Erythroblast (primary cell): ENCODE results near the gene PLXND1.

Experiments used
- GATA1 ChIP-seq: IDR thresholded peaks from 2 replicates; pipeline ENCODE4 v1.6.1; 2011; ENCODE audit warnings: low read depth, mild to moderate bottlenecking, control low read depth, low read length, moderate library complexity
- POLR2A ChIP-seq: IDR thresholded peaks from 2 replicates; pipeline ENCODE4 v1.6.1; 2011; ENCODE audit warnings: mild to moderate bottlenecking, low read length

DNA sequence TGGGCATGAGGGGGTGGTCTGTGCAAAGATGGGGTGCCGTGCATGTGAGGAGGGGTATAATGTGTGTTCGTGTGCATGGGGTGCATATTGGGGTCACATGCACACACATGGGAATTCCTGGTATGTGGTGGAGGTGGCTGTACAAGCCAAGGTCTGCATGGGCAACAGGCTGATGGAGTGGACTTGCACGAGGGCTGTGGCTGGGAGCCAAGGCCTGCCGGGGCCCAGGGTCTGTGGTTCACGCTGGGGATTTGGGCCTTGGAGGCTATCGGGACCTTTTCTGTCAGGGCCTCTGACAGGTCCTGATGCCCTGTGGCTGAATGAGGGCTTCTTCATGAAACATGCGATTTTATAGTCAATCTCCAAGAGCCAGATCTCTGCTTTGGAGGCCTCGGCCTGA is 9.8 kb upstream of the PLXND1 start:
- TF ChIP-seq POLR2A: no peak
- TF ChIP-seq GATA1: no peak
